Muscle layer of colon (tissue), 2 donors: ENCODE data around the gene FAM47B.

Experiments used
- H3K27ac ChIP-seq: one replicate; pipeline ENCODE4 v1.7.0; 2013; ENCODE audit warnings: low read depth, mild to moderate bottlenecking, low read length, moderate library complexity
- H3K27me3 ChIP-seq, 2 donors: one replicate each; pipeline ENCODE4 v1.7.0; 2013; ENCODE audit warnings: low read length in 2 of 2, mild to moderate bottlenecking in 2 of 2; ENCODE audit not compliant: insufficient read depth in 2 of 2, control insufficient read depth in 1 of 2
- H3K36me3 ChIP-seq: one replicate; pipeline ENCODE4 v1.7.0; 2013; ENCODE audit warnings: mild to moderate bottlenecking, low read length; ENCODE audit not compliant: insufficient read depth
- H3K4me1 ChIP-seq: one replicate; pipeline ENCODE4 v1.7.0; 2013; ENCODE audit warnings: mild to moderate bottlenecking, low read length; ENCODE audit not compliant: insufficient read depth
- H3K4me3 ChIP-seq, 2 donors: one replicate each; pipeline ENCODE4 v1.7.0; 2013; ENCODE audit warnings: low read length in 2 of 2, low read depth in 1 of 2, mild to moderate bottlenecking in 1 of 2, moderate library complexity in 1 of 2
- H3K9ac ChIP-seq: one replicate; pipeline ENCODE4 v1.7.0; 2013; ENCODE audit warnings: low read length
- H3K9me3 ChIP-seq: one replicate; pipeline ENCODE4 v1.7.0; 2013; ENCODE audit warnings: mild to moderate bottlenecking, low read length
- donor health status: abdominal sarcoma.
- donor health status: Adenocarcinoma of cecum.

Gene FAM47B

DNA sequence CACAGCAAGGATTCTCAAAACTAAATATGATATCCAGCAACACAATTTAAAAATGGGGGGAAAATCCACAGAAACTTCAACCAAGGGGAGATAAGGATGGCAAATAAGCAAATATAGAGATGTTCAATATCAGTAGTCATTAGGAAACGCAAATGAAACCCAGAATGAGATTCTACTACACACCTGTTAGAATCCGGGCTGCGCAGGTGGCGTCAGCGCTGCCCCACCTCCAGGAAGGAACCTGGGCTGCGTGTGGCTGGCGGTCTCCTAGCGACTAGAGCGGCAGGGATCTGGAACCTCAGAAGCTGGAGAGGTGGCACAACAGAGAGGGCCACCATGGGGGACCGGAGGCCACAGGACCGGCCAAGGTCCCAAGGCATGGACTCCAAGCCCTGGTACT, at the start of gene FAM47B:
Gene FAM47B, plus strand, starts transcription at position 301 of the 400 bp plus-strand sequence. Its CDS starts 36 bp downstream, at position 337.
- no peak within 1 kb of the TSS for H3K27ac ChIP-seq
- no peaks in the 10 kb centered on the region for H3K4me1 ChIP-seq
- no peaks in the 10 kb centered on the region for H3K9me3 ChIP-seq
- no peaks in the 10 kb centered on the region for H3K27me3 ChIP-seq
- H3K9ac ChIP-seq: no peak within 1 kb of the TSS
- no peaks in the 10 kb centered on the region for H3K36me3 ChIP-seq
- H3K4me3 ChIP-seq: no peak within 1 kb of the TSS

DNA sequence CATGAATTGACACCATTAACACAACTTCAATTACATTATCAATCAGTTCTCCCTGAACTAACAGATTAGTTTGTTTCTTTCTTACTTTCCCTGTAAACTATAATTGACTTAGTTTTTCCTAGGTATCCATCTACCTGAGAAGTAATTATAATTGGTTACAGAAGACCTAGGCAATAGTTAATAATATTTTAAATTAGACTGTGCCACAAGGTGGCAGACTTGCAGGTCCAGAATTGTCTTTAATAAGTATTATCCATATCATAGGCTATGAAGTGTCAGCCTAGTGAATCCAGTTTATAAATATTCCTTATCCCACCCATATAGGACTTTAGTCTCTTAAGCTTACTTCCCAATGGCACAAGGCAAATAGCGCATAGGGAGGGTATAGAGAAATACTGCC, 48.9 kb upstream of the FAM47B start:
- Histone ChIP-seq H3K36me3 (no peaks in the 10 kb centered on the region), H3K4me1 (no peaks in the 10 kb centered on the region)

GRCh38 chrX:34900691-34901090, 41.9 kb upstream of the FAM47B start:
- H3K36me3 ChIP-seq: no peaks in the 10 kb centered on the region
- H3K4me3 ChIP-seq: no peak overlapping the region
- no peaks in the 10 kb centered on the region for H3K27me3 ChIP-seq
- H3K27ac ChIP-seq: no peak overlapping the region
- no peak overlapping the region for H3K9ac ChIP-seq
- H3K9me3 ChIP-seq: no peaks in the 10 kb centered on the region
- no peaks in the 10 kb centered on the region for H3K4me1 ChIP-seq

More for the DNA sequence above, 48.9 kb upstream of the FAM47B start:
- no peaks in the 10 kb centered on the region for H3K9me3 ChIP-seq
- no peak overlapping the region for H3K4me3 ChIP-seq
- no peak overlapping the region for H3K27ac ChIP-seq
- no peak overlapping the region for H3K9ac ChIP-seq
- H3K27me3 ChIP-seq: no peaks in the 10 kb centered on the region

DNA sequence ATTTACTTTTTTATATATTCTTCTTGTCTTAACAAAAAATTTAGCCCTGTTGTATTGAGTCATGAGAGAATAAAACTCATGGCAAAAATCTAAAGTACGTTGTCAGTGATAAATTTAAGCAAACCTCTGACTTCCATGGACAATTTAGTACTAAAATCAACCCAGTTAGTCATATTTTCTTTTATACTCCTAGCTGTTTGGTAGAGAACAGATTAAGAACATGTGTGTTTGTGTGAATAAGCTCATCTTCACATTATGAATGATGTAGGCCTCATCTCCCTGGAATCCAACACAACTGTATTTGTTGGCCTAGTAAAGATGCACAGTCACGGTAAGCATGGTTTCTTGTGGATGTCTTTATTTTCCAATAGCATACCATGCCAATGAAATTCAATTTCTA, 40.8 kb upstream of the FAM47B start:
- H3K4me1 ChIP-seq: no peaks in the 10 kb centered on the region
- no peaks in the 10 kb centered on the region for H3K36me3 ChIP-seq
- H3K4me3 ChIP-seq: no peak overlapping the region
- no peak overlapping the region for H3K9ac ChIP-seq
- H3K27me3 ChIP-seq: no peaks in the 10 kb centered on the region
- no peaks in the 10 kb centered on the region for H3K9me3 ChIP-seq
- H3K27ac ChIP-seq: no peak overlapping the region

GRCh38 chrX:34903316-34903715, 39.3 kb upstream of the FAM47B start:
- Histone ChIP-seq H3K9ac (no peak overlapping the region), H3K36me3 (no peaks in the 10 kb centered on the region), H3K9me3 (no peaks in the 10 kb centered on the region), H3K4me3 (no peak overlapping the region), H3K27ac (no peak overlapping the region), H3K4me1 (no peaks in the 10 kb centered on the region), H3K27me3 (no peaks in the 10 kb centered on the region)

GRCh38 chrX:34909151-34909550, 33.4 kb upstream of the FAM47B start:
- H3K9ac ChIP-seq: no peak overlapping the region
- H3K27ac ChIP-seq: no peak overlapping the region
- no peaks in the 10 kb centered on the region for H3K9me3 ChIP-seq
- H3K4me1 ChIP-seq: no peaks in the 10 kb centered on the region
- no peaks in the 10 kb centered on the region for H3K36me3 ChIP-seq
- H3K27me3 ChIP-seq: no peaks in the 10 kb centered on the region
- no peak overlapping the region for H3K4me3 ChIP-seq

- Histone ChIP-seq H3K36me3 (no peaks in the 10 kb centered on the region), H3K4me3 (no peak overlapping the region), H3K27me3 (no peaks in the 10 kb centered on the region), H3K27ac (no peak overlapping the region), H3K9me3 (no peaks in the 10 kb centered on the region), H3K4me1 (no peaks in the 10 kb centered on the region), H3K9ac (no peak overlapping the region)
Observed at GRCh38 chrX:34915463-34916225, 27.0 kb upstream of the FAM47B start.

- Histone ChIP-seq H3K4me3 (no peak overlapping the region), H3K27ac (no peak overlapping the region), H3K27me3 (no peaks in the 10 kb centered on the region), H3K4me1 (no peaks in the 10 kb centered on the region), H3K9ac (no peak overlapping the region), H3K36me3 (no peaks in the 10 kb centered on the region), H3K9me3 (no peaks in the 10 kb centered on the region)
Observed at GRCh38 chrX:34917146-34917545, 25.4 kb upstream of the FAM47B start.

DNA sequence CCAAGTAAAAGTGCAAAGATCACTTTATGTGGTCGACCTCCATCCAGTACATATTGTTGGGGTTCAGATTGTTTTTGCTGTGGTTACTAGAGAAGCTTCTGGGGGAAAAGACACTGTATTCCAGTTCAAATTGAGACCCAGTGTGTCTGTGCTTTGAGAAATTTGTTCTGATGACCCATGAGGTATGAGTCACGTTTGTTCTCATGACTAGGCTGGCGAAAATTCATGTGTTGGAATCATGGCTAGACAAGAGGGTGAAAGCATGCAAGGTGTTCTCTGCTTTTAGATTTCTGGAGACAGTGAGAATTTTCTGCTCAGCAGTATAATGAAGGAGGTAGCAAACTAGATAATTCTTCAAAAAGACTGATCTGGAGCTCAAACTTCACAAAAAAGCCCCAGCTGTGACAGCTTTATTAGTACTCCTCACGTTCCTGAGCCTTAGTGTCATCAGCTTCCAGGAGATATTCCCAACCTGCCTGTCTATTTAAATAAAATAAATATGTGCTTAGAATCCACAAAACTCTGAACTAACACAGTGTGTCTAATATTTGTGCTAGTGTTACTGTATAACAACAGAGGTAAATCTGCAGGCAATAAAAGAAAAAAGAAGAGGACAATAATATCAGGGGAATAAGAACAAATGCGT, 24.4 kb upstream of the FAM47B start:
- no peaks in the 10 kb centered on the region for H3K27me3 ChIP-seq

GRCh38 chrX:34918856-34919255, 23.7 kb upstream of the FAM47B start:
- no peak overlapping the region for H3K9ac ChIP-seq
- H3K27me3 ChIP-seq: no peaks in the 10 kb centered on the region
- no peak overlapping the region for H3K27ac ChIP-seq
- no peaks in the 10 kb centered on the region for H3K36me3 ChIP-seq
- H3K4me1 ChIP-seq: no peaks in the 10 kb centered on the region
- no peak overlapping the region for H3K4me3 ChIP-seq
- H3K9me3 ChIP-seq: no peaks in the 10 kb centered on the region

More for the DNA sequence above, 24.4 kb upstream of the FAM47B start:
- no peaks in the 10 kb centered on the region for H3K36me3 ChIP-seq
- no peak overlapping the region for H3K27ac ChIP-seq
- no peak overlapping the region for H3K4me3 ChIP-seq
- no peak overlapping the region for H3K9ac ChIP-seq
- H3K4me1 ChIP-seq: no peaks in the 10 kb centered on the region
- H3K9me3 ChIP-seq: no peaks in the 10 kb centered on the region

GRCh38 chrX:34927866-34928265, 14.7 kb upstream of the FAM47B start:
- Histone ChIP-seq H3K9me3 (no peaks in the 10 kb centered on the region), H3K27ac (no peak overlapping the region), H3K9ac (no peak overlapping the region), H3K36me3 (no peaks in the 10 kb centered on the region), H3K27me3 (no peaks in the 10 kb centered on the region), H3K4me1 (no peaks in the 10 kb centered on the region), H3K4me3 (no peak overlapping the region)

- Histone ChIP-seq H3K9me3 (no peaks in the 10 kb centered on the region), H3K27me3 (no peaks in the 10 kb centered on the region), H3K27ac (no peak overlapping the region), H3K36me3 (no peaks in the 10 kb centered on the region), H3K9ac (no peak overlapping the region), H3K4me1 (no peaks in the 10 kb centered on the region), H3K4me3 (no peak overlapping the region)
Observed at GRCh38 chrX:34943235-34943634, 639 bp downstream of the FAM47B start.
